PC-3 (cell line): ENCODE measurements around the gene PTPRA. TPM values are rescaled to one million over a fixed set of nuclear protein-coding genes. Genes with fewer than 3 reads are reported as not detected.

Source experiments
- ATAC-seq: fragments of 200-7000 bp; cut with Tn5 transposase; 2 replicates; pipeline ENCODE4 v1.9.1; 2020; ENCODE audit warnings: mild to moderate bottlenecking, moderate library complexity
- BruUV-seq: library from RNA; stranded (reverse); fragments of 400-500 nt; replicated peaks from 2 replicates; lab custom pipeline; 2021; lab: Mats Ljungman, UMichigan
- CTCF ChIA-PET: fragments of 300-600 bp; sonication (Branson Sonifier 250); formaldehyde crosslinking; loops from one replicate; lab custom pipeline; 2022; ENCODE audit warnings: antibody characterized with exemption; lab: Charles Lee
- POLR2A ChIA-PET: fragments of 300-600 bp; sonication (Branson Sonifier 250); formaldehyde crosslinking; loops from one replicate; lab custom pipeline; 2022; ENCODE audit warnings: antibody characterized with exemption; ENCODE audit not compliant: unreplicated experiment; lab: Charles Lee
- DNase-seq: peaks from one replicate; pipeline ENCODE4 v3.0.0-alpha.2; 2015
- H2AFZ ChIP-seq: fragments of 300-600 bp; sonication (generic); 2 replicates; pipeline ENCODE4 v1.6.0; 2016; ENCODE audit warnings: antibody characterized with exemption, low read length
- H3F3A ChIP-seq: fragments of 300-600 bp; sonication (generic); one replicate; pipeline ENCODE4 v1.6.0; 2017; ENCODE audit warnings: antibody characterized with exemption, low read length, control low read depth, mild to moderate bottlenecking; ENCODE audit not compliant: unreplicated experiment
- H3K27ac ChIP-seq: fragments of 300-600 bp; sonication (generic); 2 replicates; pipeline ENCODE4 v1.5.1; 2016; ENCODE audit warnings: mild to moderate bottlenecking, low read length
- H3K27me3 ChIP-seq: fragments of 300-600 bp; sonication (generic); 2 replicates; pipeline ENCODE4 v1.6.1; 2016; ENCODE audit warnings: low read length, mixed read lengths
- H3K36me3 ChIP-seq: fragments of 300-600 bp; sonication (generic); 2 replicates; pipeline ENCODE4 v1.6.1; 2016; ENCODE audit warnings: low read depth, mixed run types, low read length, mixed read lengths
- H3K4me1 ChIP-seq: fragments of 300-600 bp; sonication (generic); 2 replicates; pipeline ENCODE4 v1.5.1; 2016; ENCODE audit warnings: low read length; ENCODE audit not compliant: insufficient read depth
- H3K4me2 ChIP-seq: fragments of 300-600 bp; sonication (generic); 2 replicates; pipeline ENCODE4 v1.6.0; 2016; ENCODE audit warnings: low read length
- H3K4me3 ChIP-seq: fragments of 300-600 bp; sonication (generic); 2 replicates; pipeline ENCODE4 v1.5.1; 2016; ENCODE audit warnings: mild to moderate bottlenecking, low read length, mixed read lengths
- H3K79me2 ChIP-seq: fragments of 300-600 bp; sonication (generic); 2 replicates; pipeline ENCODE4 v1.6.1; 2017; ENCODE audit warnings: low read length, mixed read lengths
- H3K9ac ChIP-seq: fragments of 300-600 bp; sonication (generic); 2 replicates; pipeline ENCODE4 v1.6.0; 2016; ENCODE audit warnings: mild to moderate bottlenecking, low read length
- H3K9me2 ChIP-seq: fragments of 300-600 bp; sonication (generic); replicated peaks from 2 replicates; pipeline ENCODE4 v1.6.1; 2016; ENCODE audit warnings: mixed run types, low read length, mixed read lengths
- H3K9me3 ChIP-seq: fragments of 300-600 bp; sonication (generic); 2 replicates; pipeline ENCODE4 v1.6.1; 2016; ENCODE audit warnings: low read length, mixed read lengths
- H4K20me1 ChIP-seq: fragments of 300-600 bp; sonication (generic); 2 replicates; pipeline ENCODE4 v1.6.1; 2016; ENCODE audit warnings: low read length, mixed read lengths
- EZH2 ChIP-seq: fragments of 300-600 bp; sonication (generic); IDR thresholded peaks from one replicate; pipeline ENCODE4 v1.6.1; 2017; ENCODE audit warnings: antibody characterized with exemption, mild to moderate bottlenecking, low read length; ENCODE audit not compliant: unreplicated experiment
- EZH2phosphoT487 ChIP-seq: fragments of 300-600 bp; sonication (generic); IDR thresholded peaks from 2 replicates; pipeline ENCODE4 v1.6.1; 2018; ENCODE audit warnings: mild to moderate bottlenecking, antibody characterized with exemption, low read length, borderline replicate concordance
- intact Hi-C: fragments of 100-400 bp; cut with micrococcal nuclease; formaldehyde crosslinking; loops from 2 replicates; pipeline ENCODE4 v1.9.0; 2023
- total RNA-seq: library from RNA; depleted of rRNA; stranded (reverse); fragments of >200 nt; gene quantifications from 2 replicates; pipeline ENCODE4 v1.2.3, GENCODE V29; 2014
- TF ChIP-seq, protein P1 (sequence below): fragments of 300-600 bp; sonication (generic); conservative IDR thresholded peaks from 2 replicates; pipeline ENCODE4 v1.5.1; 2017; ENCODE audit warnings: antibody characterized with exemption, low read depth, mild to moderate bottlenecking, low read length

The PTPRA gene
- total RNA-seq, 1 experiment from 2014 or later: 35.0 TPM

DNA sequence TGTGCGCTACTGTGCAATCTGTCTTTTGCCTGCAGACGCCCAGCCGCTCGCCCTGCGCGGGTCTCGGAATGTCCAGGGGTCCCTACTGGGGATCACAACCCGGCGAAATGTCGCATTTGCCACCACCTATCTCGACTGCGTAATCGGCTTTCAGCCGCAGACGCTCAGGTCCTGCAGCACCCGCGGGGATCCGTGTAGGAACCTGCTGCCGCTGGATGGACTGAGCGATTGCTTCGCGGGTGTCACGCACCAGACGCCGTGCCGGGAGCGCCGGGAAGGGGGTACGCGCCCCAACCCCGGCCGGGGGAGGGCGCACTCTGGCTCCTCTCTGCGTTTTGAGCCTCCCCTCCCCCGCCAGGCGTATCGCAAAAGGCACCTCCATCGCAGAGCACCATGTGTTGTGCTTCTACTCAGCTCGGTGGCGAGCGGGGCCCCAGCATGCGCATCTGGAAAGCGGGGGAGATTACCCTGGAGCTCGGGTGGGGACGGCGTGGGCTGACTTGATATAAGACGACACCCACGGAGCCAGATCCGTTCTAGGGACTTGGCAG lies 747 bp upstream of the PTPRA start:
- H3K27me3 ChIP-seq: no peaks in the 10 kb centered on the region
- ChIA-PET POLR2A (interaction anchor here (0.7 kb wide), 1 partner anchor 118 kb away, joined by 4 read pairs; no protein-coding TSS in a partner anchor), CTCF (interaction anchor here (0.7 kb wide), 1 partner anchor 126 kb away, joined by 3 read pairs; no protein-coding TSS in a partner anchor)
- H3K9me2 ChIP-seq: no peaks in the 10 kb centered on the region
- H3K4me2 ChIP-seq: peak overlapping the region; percentile 99
- H4K20me1 ChIP-seq: peaks cover 15% of the 10 kb centered on the region
- H3K9me3 ChIP-seq: no peaks in the 10 kb centered on the region
- no peaks in the 10 kb centered on the region for H3K36me3 ChIP-seq
- H3K9ac ChIP-seq: peak overlapping the region; percentile 89
- peak overlapping the region; percentile 82 for H2AFZ ChIP-seq
- DNase-seq (peak; percentile 46), ATAC-seq (peak; percentile 25)
- no peaks in the 10 kb centered on the region for H3F3A ChIP-seq
- intact Hi-C loops: loop anchor here (5.0 kb wide), 1 partner anchor 125 kb away; no protein-coding TSS in a partner anchor
- TF ChIP-seq, protein P1, sequence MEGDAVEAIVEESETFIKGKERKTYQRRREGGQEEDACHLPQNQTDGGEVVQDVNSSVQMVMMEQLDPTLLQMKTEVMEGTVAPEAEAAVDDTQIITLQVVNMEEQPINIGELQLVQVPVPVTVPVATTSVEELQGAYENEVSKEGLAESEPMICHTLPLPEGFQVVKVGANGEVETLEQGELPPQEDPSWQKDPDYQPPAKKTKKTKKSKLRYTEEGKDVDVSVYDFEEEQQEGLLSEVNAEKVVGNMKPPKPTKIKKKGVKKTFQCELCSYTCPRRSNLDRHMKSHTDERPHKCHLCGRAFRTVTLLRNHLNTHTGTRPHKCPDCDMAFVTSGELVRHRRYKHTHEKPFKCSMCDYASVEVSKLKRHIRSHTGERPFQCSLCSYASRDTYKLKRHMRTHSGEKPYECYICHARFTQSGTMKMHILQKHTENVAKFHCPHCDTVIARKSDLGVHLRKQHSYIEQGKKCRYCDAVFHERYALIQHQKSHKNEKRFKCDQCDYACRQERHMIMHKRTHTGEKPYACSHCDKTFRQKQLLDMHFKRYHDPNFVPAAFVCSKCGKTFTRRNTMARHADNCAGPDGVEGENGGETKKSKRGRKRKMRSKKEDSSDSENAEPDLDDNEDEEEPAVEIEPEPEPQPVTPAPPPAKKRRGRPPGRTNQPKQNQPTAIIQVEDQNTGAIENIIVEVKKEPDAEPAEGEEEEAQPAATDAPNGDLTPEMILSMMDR: peak; percentile 54; the same call in 1 of the 2 replicates
- no peak for TF ChIP-seq EZH2phosphoT487
- no peak overlapping the region; the same call in 1 of the 2 replicates for H3K27ac ChIP-seq
- H3K4me1 ChIP-seq: peaks cover 44% of the 10 kb centered on the region
- peaks cover 40% of the 10 kb centered on the region for H3K79me2 ChIP-seq
- H3K4me3 ChIP-seq: peak overlapping the region; percentile 99
- no TSS peak for BruUV-seq

DNA sequence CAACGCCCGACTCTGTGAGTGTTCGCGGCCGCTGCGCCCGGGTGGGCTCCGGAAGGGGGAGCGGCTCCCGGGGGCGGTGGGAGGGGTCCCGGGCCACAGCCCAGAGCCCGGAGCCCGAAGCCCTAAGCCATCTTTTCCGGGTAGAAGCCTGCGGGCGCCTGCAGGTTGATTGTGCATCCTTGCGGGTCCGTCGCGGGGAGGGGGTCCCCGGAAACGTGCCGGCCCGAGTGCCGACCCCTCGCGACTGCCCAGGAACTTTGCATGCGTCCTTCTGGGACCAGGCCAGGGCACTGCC lies 413 bp downstream of the PTPRA start:
- no peak overlapping the region for H3K27ac ChIP-seq
- TF ChIP-seq, protein P1: no peak
- no peak for TF ChIP-seq EZH2
- no peak for TF ChIP-seq EZH2phosphoT487
- H3K79me2 ChIP-seq: peaks cover 50% of the 10 kb centered on the region
- DNase-seq (peak; percentile 12), ATAC-seq (no peak; the same call in 1 of the 2 replicates)
- H3K27me3 ChIP-seq: no peaks in the 10 kb centered on the region
- peak overlapping the region; percentile 79 for H2AFZ ChIP-seq
- peak overlapping the region; percentile 89 for H3K9ac ChIP-seq
- POLR2A ChIA-PET: no interaction called here
- H3K4me2 ChIP-seq: peak overlapping the region; percentile 98
- H4K20me1 ChIP-seq: peaks cover 19% of the 10 kb centered on the region
- no TSS peak for BruUV-seq
- CTCF ChIA-PET: no interaction called here
- peaks cover 37% of the 10 kb centered on the region for H3K4me1 ChIP-seq
- intact Hi-C loops: loop anchor here (5.0 kb wide), 1 partner anchor 124 kb away; no protein-coding TSS in a partner anchor
- no peaks in the 10 kb centered on the region for H3K9me2 ChIP-seq
- H3K4me3 ChIP-seq: peak overlapping the region; percentile 99
- H3F3A ChIP-seq: no peaks in the 10 kb centered on the region
- no peaks in the 10 kb centered on the region for H3K9me3 ChIP-seq
- H3K36me3 ChIP-seq: no peaks in the 10 kb centered on the region

DNA sequence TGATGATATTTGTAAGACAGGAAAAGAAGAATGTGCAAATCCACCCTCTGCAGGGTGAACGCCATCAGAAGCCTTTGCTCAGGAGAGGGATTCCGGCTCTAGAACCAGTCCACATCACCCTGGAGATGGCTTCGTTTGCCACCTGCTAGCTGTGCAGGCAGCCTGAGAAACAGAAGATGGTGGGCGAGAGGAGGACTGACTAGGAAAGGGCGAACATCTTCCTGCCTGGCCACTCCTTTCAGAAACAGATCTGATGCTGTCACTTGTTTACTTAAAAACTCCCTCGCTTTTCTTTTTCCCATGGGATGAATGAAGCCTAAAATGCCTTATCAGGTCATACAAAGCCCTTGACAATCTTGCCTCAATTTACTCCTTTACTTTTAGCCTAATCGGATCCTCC lies 1.2 kb downstream of the PTPRA start:
- intact Hi-C loops: loop anchor here (5.0 kb wide), 1 partner anchor 123 kb away; no protein-coding TSS in a partner anchor
- Histone ChIP-seq H2AFZ (peak overlapping the region; percentile 40; the same call in 1 of the 2 replicates), H3K27me3 (no peaks in the 10 kb centered on the region), H3K27ac (no peak overlapping the region), H3K4me3 (peak overlapping the region; percentile 99), H3K9me2 (no peaks in the 10 kb centered on the region), H3F3A (no peaks in the 10 kb centered on the region), H3K9ac (peak overlapping the region; percentile 89), H3K36me3 (no peaks in the 10 kb centered on the region), H3K4me1 (peaks cover 37% of the 10 kb centered on the region), H3K9me3 (no peaks in the 10 kb centered on the region), H3K79me2 (peaks cover 57% of the 10 kb centered on the region), H4K20me1 (peaks cover 26% of the 10 kb centered on the region), H3K4me2 (peak overlapping the region; percentile 98)
- ChIA-PET POLR2A (no interaction called here), CTCF (interaction anchor here (0.6 kb wide), 1 partner anchor 929 kb away, joined by 4 read pairs; no protein-coding TSS in a partner anchor)
- no peak for TF ChIP-seq EZH2phosphoT487
- TF ChIP-seq EZH2: no peak
- TF ChIP-seq, protein P1: no peak
- ATAC-seq: no peak
- peak; percentile 24 for DNase-seq
- BruUV-seq: TSS peak; percentile 32
